ENCODE data around the gene PROX2. TPM values are rescaled to one million over a fixed set of nuclear protein-coding genes. Genes with fewer than 3 reads are reported as not detected.

Gene PROX2
- polyA plus RNA-seq, 1 donor (not counting 4 experiments of a cell fraction or from before 2014, with no cell fraction given), result not detected

GRCh38 chr14:74855021-74855420, 20.9 kb downstream of the PROX2 start:
- Histone ChIP-seq H3K9me1 (ENCODE audit: control insufficient read depth, extremely low read depth, insufficient read depth, low read length) (no peaks in the 10 kb centered on the region), H3K27me3 (ENCODE audit: control insufficient read depth, extremely low read depth, insufficient read depth, low read length) (no peaks in the 10 kb centered on the region), H3K9me3 (ENCODE audit: control insufficient read depth, low read depth, low read length) (no peaks in the 10 kb centered on the region), H3K79me2 (ENCODE audit: control insufficient read depth, insufficient read depth, low read length) (no peaks in the 10 kb centered on the region), H3K36me3 (ENCODE audit: control insufficient read depth in 2 of 2, extremely low read depth in 1 of 2, insufficient read depth in 2 of 2, low read length in 2 of 2) (no peaks in the 10 kb centered on the region), H2AFZ (ENCODE audit: control insufficient read depth, low read length) (no peak overlapping the region), H3K27ac (ENCODE audit: control insufficient read depth, insufficient read depth, low read length) (no peak overlapping the region), H3K9ac (ENCODE audit: control insufficient read depth, extremely low read depth, insufficient read depth, low read length) (no peak overlapping the region), H3K4me1 (ENCODE audit: control insufficient read depth, extremely low read depth, insufficient read depth, low read length) (peaks cover 7% of the 10 kb centered on the region), H3K4me3 (ENCODE audit: control insufficient read depth in 2 of 3, extremely low read depth in 1 of 3, insufficient read depth in 2 of 3, low read depth in 1 of 3, low read length in 3 of 3) (no peak overlapping the region), H4K20me1 (ENCODE audit: control insufficient read depth, extremely low read depth, insufficient read depth, low read length) (no peaks in the 10 kb centered on the region), H3K4me2 (ENCODE audit: control insufficient read depth, extremely low read depth, insufficient read depth, low read depth, low read length) (no peak overlapping the region)
- no peak for DNase-seq (ENCODE audit: low read depth, low spot score)
- no peak for TF ChIP-seq CTCF (optimal IDR thresholded peaks at IDR 0.05 in 1 of 3, IDR thresholded peaks at IDR 0.05 in 1 of 3, conservative IDR thresholded peaks at IDR 0.05 in 1 of 3; ENCODE audit: extremely low read depth in 1 of 3, insufficient read depth in 2 of 3, low read length in 3 of 3)
- no peak for TF ChIP-seq EZH2 (IDR thresholded peaks at IDR 0.05; ENCODE audit: low read length)
- no peak for FAIRE-seq
- dilution Hi-C loops (cut with MboI; ENCODE audit: extremely low pct_ligation_motif_present, low sequenced_read_pairs), result no loop called here

- no peak overlapping the region for H3K4me2 ChIP-seq (ENCODE audit: control insufficient read depth, extremely low read depth, insufficient read depth, low read depth, low read length)
- H3K9ac ChIP-seq (ENCODE audit: control insufficient read depth, extremely low read depth, insufficient read depth, low read length), result no peak overlapping the region
- TF ChIP-seq CTCF (optimal IDR thresholded peaks at IDR 0.05 in 1 of 3, IDR thresholded peaks at IDR 0.05 in 1 of 3, conservative IDR thresholded peaks at IDR 0.05 in 1 of 3; ENCODE audit: extremely low read depth in 1 of 3, insufficient read depth in 2 of 3, low read length in 3 of 3) (no peak), EZH2 (IDR thresholded peaks at IDR 0.05; ENCODE audit: low read length) (no peak)
- no peaks in the 10 kb centered on the region for H3K9me1 ChIP-seq (ENCODE audit: control insufficient read depth, extremely low read depth, insufficient read depth, low read length)
- no peaks in the 10 kb centered on the region for H3K9me3 ChIP-seq (ENCODE audit: control insufficient read depth, low read depth, low read length)
- FAIRE-seq (no peak), DNase-seq (ENCODE audit: low read depth, low spot score) (no peak)
- H3K27ac ChIP-seq (ENCODE audit: control insufficient read depth, insufficient read depth, low read length), result no peak overlapping the region
- no peaks in the 10 kb centered on the region for H4K20me1 ChIP-seq (ENCODE audit: control insufficient read depth, extremely low read depth, insufficient read depth, low read length)
- no peak overlapping the region for H2AFZ ChIP-seq (ENCODE audit: control insufficient read depth, low read length)
- no peaks in the 10 kb centered on the region for H3K36me3 ChIP-seq (ENCODE audit: control insufficient read depth in 2 of 2, extremely low read depth in 1 of 2, insufficient read depth in 2 of 2, low read length in 2 of 2)
- peaks cover 10% of the 10 kb centered on the region for H3K4me1 ChIP-seq (ENCODE audit: control insufficient read depth, extremely low read depth, insufficient read depth, low read length)
- no peak overlapping the region for H3K4me3 ChIP-seq (ENCODE audit: control insufficient read depth in 2 of 3, extremely low read depth in 1 of 3, insufficient read depth in 2 of 3, low read depth in 1 of 3, low read length in 3 of 3)
- H3K79me2 ChIP-seq (ENCODE audit: control insufficient read depth, insufficient read depth, low read length), result no peaks in the 10 kb centered on the region
- dilution Hi-C loops (cut with MboI; ENCODE audit: extremely low pct_ligation_motif_present, low sequenced_read_pairs), result no loop called here
- H3K27me3 ChIP-seq (ENCODE audit: control insufficient read depth, extremely low read depth, insufficient read depth, low read length), result no peaks in the 10 kb centered on the region
These were observed 22.4 kb downstream of the PROX2 start for GRCh38 chr14:74853581-74853980.
